MCF 10A (cell line): ENCODE results near the gene CCDC137. TPM values are rescaled to one million over a fixed set of nuclear protein-coding genes. Genes with fewer than 3 reads are reported as not detected.
"Not testable (repeated sequence)": the region's sequence is repeated elsewhere in the genome, so short reads cannot be mapped to it uniquely, and the experiment has no call there.

ENCODE experiments used
- Bru-seq: library from RNA; stranded (reverse); fragments of 400-500 nt; gene quantifications from one replicate; lab custom pipeline; 2021; lab: Mats Ljungman, UMichigan
- BruChase-seq, 2 experiments: library from RNA; stranded (reverse); fragments of 400-500 nt; gene quantifications; one replicate each; lab custom pipeline; 2021; lab: Mats Ljungman, UMichigan
- BruUV-seq: library from RNA; stranded (reverse); fragments of 400-500 nt; replicated peaks from 2 replicates; lab custom pipeline; 2021; lab: Mats Ljungman, UMichigan
- CTCF ChIA-PET: fragments of 300-600 bp; sonication (Branson Sonifier 250); formaldehyde crosslinking; extraction: SDS; loops from one replicate; lab custom pipeline; 2021; ENCODE audit warnings: antibody characterized with exemption, inconsistent platforms; lab: Yijun Ruan, JAX
- POLR2A ChIA-PET: fragments of 300-600, 350-650 bp; sonication (Branson Sonifier 250); formaldehyde crosslinking; extraction: SDS; loops from one replicate; lab custom pipeline; 2020; ENCODE audit warnings: antibody characterized with exemption, inconsistent platforms; lab: Yijun Ruan, JAX
- DNase-seq: peaks from one replicate; pipeline ENCODE4 v3.0.0-alpha.2; 2018; ENCODE audit not compliant: unreplicated experiment
- H3K27ac Mint-ChIP-seq: one replicate; pipeline ENCODE4 v1.8.0; 2022; ENCODE audit warnings: mild to moderate bottlenecking, low read depth, mixed read lengths; ENCODE audit not compliant: unreplicated experiment
- H3K27me3 Mint-ChIP-seq: one replicate; pipeline ENCODE4 v1.8.0; 2022; ENCODE audit warnings: mixed read lengths; ENCODE audit not compliant: insufficient read depth, unreplicated experiment
- H3K36me3 Mint-ChIP-seq: one replicate; pipeline ENCODE4 v1.8.0; 2022; ENCODE audit warnings: mild to moderate bottlenecking, moderate library complexity, mixed read lengths; ENCODE audit not compliant: insufficient read depth, unreplicated experiment
- H3K4me1 Mint-ChIP-seq: one replicate; pipeline ENCODE4 v1.8.0; 2022; ENCODE audit warnings: mixed read lengths; ENCODE audit not compliant: insufficient read depth, unreplicated experiment
- H3K4me3 Mint-ChIP-seq: one replicate; pipeline ENCODE4 v1.8.0; 2022; ENCODE audit warnings: mild to moderate bottlenecking, moderate library complexity, mixed read lengths; ENCODE audit not compliant: unreplicated experiment
- H3K9me3 Mint-ChIP-seq: one replicate; pipeline ENCODE4 v1.8.0; 2022; ENCODE audit warnings: mixed read lengths; ENCODE audit not compliant: unreplicated experiment
- CTCF ChIP-seq: fragments of 200-600 bp; IDR thresholded peaks from one replicate; pipeline ENCODE4 v1.8.0; 2022; ENCODE audit warnings: antibody characterized with exemption, mild to moderate bottlenecking; ENCODE audit not compliant: unreplicated experiment
- intact Hi-C: fragments of 100-400 bp; cut with micrococcal nuclease; formaldehyde crosslinking; loops from 2 replicates; pipeline ENCODE4 v1.14.1; 2022
- long read RNA-seq: library from polyadenylated mRNA; stranded (forward); transcript quantifications from one replicate; pipeline ENCODE4 v2.0.0, GENCODE V29; 2022
- total RNA-seq: library from RNA; stranded (reverse); gene quantifications from 2 replicates; pipeline ENCODE4 v1.2.3, GENCODE V29; 2022

Gene CCDC137
- total RNA-seq (23.9 and 27.1 TPM in 2 replicates), Bru-seq, nascent RNA (percentile 65 among the genes with signal in this experiment), BruChase-seq, experiment 1, labeled RNA remaining after a 6-hour chase (percentile 68 among the genes with signal in this experiment), BruChase-seq, experiment 2, labeled RNA remaining after a 2-hour chase (percentile 73 among the genes with signal in this experiment)
- long read RNA-seq, transcript CCDC137-201 (6 exons, 2,468 nt) = major isoform, 62 of 76 reads
- long read RNA-seq, partial matches to known transcripts = 1 of 76 reads
- long read RNA-seq, other reads (novel, unspliced or antisense) = 12 of 76 reads

- Mint-ChIP-seq H3K4me1 (peaks cover 15% of the 10 kb centered on the region), H3K9me3 (no peaks in the 10 kb centered on the region), H3K27me3 (no peaks in the 10 kb centered on the region), H3K4me3 (peak within 1 kb of the TSS; percentile 85), H3K27ac (peak within 1 kb of the TSS; percentile 79), H3K36me3 (peaks cover 43% of the 10 kb centered on the region)
- peak; percentile 92 for DNase-seq
- CTCF ChIA-PET = no interaction called here
- intact Hi-C loops = loop anchor here (2.0 kb wide), 3 partner anchors 16 to 30 kb away; partner anchors contain the start of genes ARL16, NPLOC4 and TSPAN10
- BruUV-seq = no TSS peak
- TF ChIP-seq CTCF = no peak
- POLR2A ChIA-PET = interaction anchor here (0.6 to 8.0 kb wide), 20 partner anchors 10 to 1276 kb away, joined by 3 to 101 read pairs (median 4); partner anchors contain the start of genes ARL16, HGS, MCRIP1 and MRPL12
Observed at GRCh38 chr17:81666342-81667191, at the start of gene CCDC137, which contains the start of gene OXLD1. CCDC137 (plus strand) TSS chr17:81666737; CDS start chr17:81666767, 30 bp downstream. OXLD1 (minus strand) TSS chr17:81666605; CDS start chr17:81666577, 28 bp downstream.

- TF ChIP-seq CTCF = no peak
- no peak overlapping the region for H3K27ac Mint-ChIP-seq
- H3K9me3 Mint-ChIP-seq = no peaks in the 10 kb centered on the region
- H3K4me3 Mint-ChIP-seq = no peak overlapping the region
- no peak for DNase-seq
- intact Hi-C loops = no loop called here
- H3K36me3 Mint-ChIP-seq = peaks cover 81% of the 10 kb centered on the region
- H3K27me3 Mint-ChIP-seq = no peaks in the 10 kb centered on the region
- H3K4me1 Mint-ChIP-seq = no peaks in the 10 kb centered on the region
- CTCF ChIA-PET = no interaction called here
- BruUV-seq = no TSS peak
- POLR2A ChIA-PET = no interaction called here
Observed at GRCh38 chr17:81616877-81617276, 49.7 kb upstream of the CCDC137 start.

- H3K4me3 Mint-ChIP-seq, H3K9me3 Mint-ChIP-seq, DNase-seq, POLR2A ChIA-PET, H3K27me3 Mint-ChIP-seq, CTCF ChIA-PET, intact Hi-C loops, H3K4me1 Mint-ChIP-seq, H3K27ac Mint-ChIP-seq, BruUV-seq: not testable (repeated sequence)
- H3K36me3 Mint-ChIP-seq = peaks cover 81% of the 10 kb centered on the region
Observed at GRCh38 chr17:81618307-81618706, 48.2 kb upstream of the CCDC137 start.

- intact Hi-C loops = no loop called here
- Mint-ChIP-seq H3K36me3 (peaks cover 89% of the 10 kb centered on the region), H3K9me3 (no peaks in the 10 kb centered on the region), H3K27me3 (no peaks in the 10 kb centered on the region), H3K4me1 (no peaks in the 10 kb centered on the region), H3K27ac (no peak overlapping the region), H3K4me3 (no peak overlapping the region)
- no TSS peak for BruUV-seq
- CTCF ChIA-PET = no interaction called here
- no peak for TF ChIP-seq CTCF
- no peak for DNase-seq
- POLR2A ChIA-PET = interaction anchor here (0.6 to 1.4 kb wide), 3 partner anchors 14 to 100 kb away, joined by 3 read pairs; no protein-coding TSS in a partner anchor
Observed at GRCh38 chr17:81621494-81622130, 44.9 kb upstream of the CCDC137 start.
